K562 (cell line): ENCODE measurements around the gene SLC16A1. TPM values are rescaled to one million over a fixed set of nuclear protein-coding genes. Genes with fewer than 3 reads are reported as not detected.

Experiments
- ARID3A ChIP-seq: IDR thresholded peaks from 2 replicates; pipeline ENCODE4 v1.6.1; 2012; ENCODE audit warnings: low read depth, low read length, improper control_type of control experiment, borderline replicate concordance
- BCOR ChIP-seq: fragments of 450-650 bp; IDR thresholded peaks from 2 replicates; pipeline ENCODE4 v1.6.1; 2016
- CGGBP1 ChIP-seq: fragments of 250-450 bp; sonication (Bioruptor Pico); IDR thresholded peaks from 2 replicates; pipeline ENCODE4 v1.9.0; 2021; ENCODE audit warnings: mild to moderate bottlenecking
- ELK3 ChIP-seq: fragments of 450-650 bp; formaldehyde crosslinking; IDR thresholded peaks from 2 replicates; pipeline ENCODE4 v1.4.0; 2020; ENCODE audit warnings: mild to moderate bottlenecking
- GABPA ChIP-seq: fragments of 200-800 bp; sonication (Bioruptor generic); conservative IDR thresholded peaks from 2 replicates; pipeline ENCODE4 v1.6.1; 2016; ENCODE audit warnings: low read depth, missing genetic modification characterization, missing compliant biosample characterization
- HOMEZ ChIP-seq: fragments of 250-450 bp; sonication (Bioruptor Pico); IDR thresholded peaks from 2 replicates; pipeline ENCODE4 v1.4.0; 2020; ENCODE audit warnings: mild to moderate bottlenecking, moderate library complexity
- KLF1 ChIP-seq: fragments of 450-650 bp; IDR thresholded peaks from 2 replicates; pipeline ENCODE4 v1.6.1; 2016; ENCODE audit warnings: missing genetic modification characterization, missing compliant biosample characterization
- MCM5 ChIP-seq: fragments of 450-650 bp; IDR thresholded peaks from 2 replicates; pipeline ENCODE4 v1.6.1; 2016; ENCODE audit warnings: low read depth
- NFRKB ChIP-seq: fragments of 450-650 bp; IDR thresholded peaks from 2 replicates; pipeline ENCODE4 v1.6.1; 2016; ENCODE audit warnings: low read depth
- PATZ1 ChIP-seq: fragments of 250-450 bp; sonication (Bioruptor Pico); IDR thresholded peaks from 2 replicates; pipeline ENCODE4 v1.5.0; 2020; ENCODE audit warnings: mild to moderate bottlenecking, borderline replicate concordance
- RBBP5 ChIP-seq: fragments of 200-600 bp; sonication (generic); IDR thresholded peaks from 2 replicates; pipeline ENCODE4 v1.6.1; 2012; ENCODE audit warnings: borderline replicate concordance, mild to moderate bottlenecking, low read length, control low read depth, inconsistent platforms; ENCODE audit not compliant: insufficient read depth, poor library complexity, severe bottlenecking
- RNF2 ChIP-seq: sonication (generic); IDR thresholded peaks from 2 replicates; pipeline ENCODE4 v1.6.1; 2016
- SAP30 ChIP-seq: fragments of 200-600 bp; sonication (generic); IDR thresholded peaks from 2 replicates; pipeline ENCODE4 v1.6.1; 2012; ENCODE audit warnings: borderline replicate concordance, low read depth, mild to moderate bottlenecking, moderate library complexity, low read length, control low read depth, inconsistent platforms; ENCODE audit not compliant: insufficient read depth, poor library complexity, severe bottlenecking
- XRCC4 ChIP-seq: IDR thresholded peaks from one replicate; pipeline ENCODE4 v1.6.1; 2011; ENCODE audit not compliant: insufficient read depth, insufficient read length; ENCODE audit errors: extremely low read depth
- ZKSCAN1 ChIP-seq: fragments of 150-350 bp; IDR thresholded peaks from 2 replicates; pipeline ENCODE4 v1.6.1; 2016; ENCODE audit warnings: low read depth, low read length
- ZNF512 ChIP-seq: IDR thresholded peaks from 2 replicates; pipeline ENCODE4 v1.6.1; 2016; ENCODE audit warnings: missing genetic modification characterization, missing compliant biosample characterization
- ZNF551 ChIP-seq: fragments of 250-450 bp; sonication (Bioruptor Pico); IDR thresholded peaks from 2 replicates; pipeline ENCODE4 v1.5.0; 2021; ENCODE audit warnings: mild to moderate bottlenecking, moderate library complexity
- ZNF668 ChIP-seq: fragments of 250-450 bp; sonication (Bioruptor Pico); IDR thresholded peaks from 2 replicates; pipeline ENCODE4 v1.8.0; 2022; ENCODE audit warnings: mild to moderate bottlenecking, inconsistent platforms
- polyA plus RNA-seq, 8 experiments: library from polyadenylated mRNA; depleted of rRNA in 4 of 8; stranded (reverse) in 5 of 8; unstranded in 3 of 8; fragments of >200 nt; fragmentation: Nextera tagmentation in 2 of 8; fragmentation: Illumina TruSeq in 1 of 8; extraction: Ambion mirVana in 2 of 8; extraction: Trizol in 1 of 8; gene quantifications; 2 replicates each; pipeline versions ENCODE4 v1.2.1 to v1.2.3, GENCODE V29; 2011 to 2014; ENCODE audit warnings: inconsistent platforms in 1 of 8, missing spikeins in 1 of 8
- total RNA-seq, 7 experiments: library from RNA; depleted of rRNA in 6 of 7; stranded (reverse); fragments of >200 nt in 6 of 7; fragmentation: Illumina TruSeq in 2 of 7; extraction: Trizol in 2 of 7; gene quantifications; 2 replicates each; pipeline versions ENCODE4 v1.2.1 to v1.2.3, GENCODE V29; 2011 to 2021; ENCODE audit warnings: low replicate concordance in 1 of 7

SLC16A1 gene
- total and polyA plus RNA-seq, 9 of the 15 experiments (the other 6 are each of a cell fraction or from before 2014, with no cell fraction given), result 73.1 to 244 (median 117) TPM

GRCh38 chr1:112904071-112904830 lies 51.7 kb downstream of the SLC16A1 start (continued):
- TF ChIP-seq ZNF512 (tag) (no peak), SAP30 (no peak), ZNF668 (0 out of 2 replicates have a peak, but pooled peaks have one; percentile 54), ZNF551 (CRISPR knock-in tag) (no peak), GABPA (tag) (peak; percentile 74), BCOR (0 out of 2 replicates have a peak, but pooled peaks have one; percentile 5), KLF1 (tag) (no peak), RBBP5 (no peak), NFRKB (no peak), HOMEZ (CRISPR knock-in tag) (no peak), CGGBP1 (no peak), ELK3 (CRISPR knock-in tag) (no peak), XRCC4 (no peak), ZKSCAN1 (no peak), ARID3A (no peak), MCM5 (no peak), RNF2 (no peak), PATZ1 (no peak)
